Kidney glomerular epithelial cell (primary cell): Measurements from ENCODE around the gene PCTP.

ENCODE experiments used
- DNase-seq: peaks from one replicate; lab custom pipeline; 2025; lab: John Stamatoyannopoulos, UW

The PCTP gene

GRCh38 chr17:55727920-55728319 lies 22.9 kb upstream of the PCTP start:
- DNase-seq, result no peak

GRCh38 chr17:55728361-55728760 lies 22.5 kb upstream of the PCTP start:
- DNase-seq, result no peak

GRCh38 chr17:55728833-55729232 lies 22.0 kb upstream of the PCTP start:
- DNase-seq, result no peak

GRCh38 chr17:55729484-55729883 lies 21.4 kb upstream of the PCTP start:
- no peak for DNase-seq

GRCh38 chr17:55730380-55730779 lies 20.5 kb upstream of the PCTP start:
- DNase-seq, result no peak

GRCh38 chr17:55730808-55731207 lies 20.0 kb upstream of the PCTP start:
- DNase-seq, result no peak

GRCh38 chr17:55731586-55732250 lies 19.1 kb upstream of the PCTP start:
- no peak for DNase-seq

- DNase-seq, result no peak
Measured at GRCh38 chr17:55734128-55734781, 16.6 kb upstream of the PCTP start.

- DNase-seq, result peak; percentile 18
Measured at GRCh38 chr17:55735731-55736405, 15.0 kb upstream of the PCTP start.

GRCh38 chr17:55737976-55738501 lies 12.8 kb upstream of the PCTP start:
- DNase-seq, result no peak

- no peak for DNase-seq
Measured at GRCh38 chr17:55740511-55741355, 10.1 kb upstream of the PCTP start.

GRCh38 chr17:55741356-55741700 lies 9.5 kb upstream of the PCTP start:
- DNase-seq, result no peak

GRCh38 chr17:55742272-55743102 lies 8.4 kb upstream of the PCTP start:
- no peak for DNase-seq

- peak; percentile 22 for DNase-seq
Measured at GRCh38 chr17:55743103-55743679, 7.7 kb upstream of the PCTP start.

- DNase-seq, result no peak
Measured at GRCh38 chr17:55745258-55745657, 5.6 kb upstream of the PCTP start.

GRCh38 chr17:55746466-55746865 lies 4.4 kb upstream of the PCTP start:
- DNase-seq, result no peak

GRCh38 chr17:55747209-55747608 lies 3.6 kb upstream of the PCTP start:
- no peak for DNase-seq

- DNase-seq, result no peak
Measured at GRCh38 chr17:55748841-55749240, 2.0 kb upstream of the PCTP start.

- DNase-seq, result no peak
Measured at GRCh38 chr17:55749985-55750384, 866 bp upstream of the PCTP start.

GRCh38 chr17:55751720-55752250 lies 934 bp downstream of the PCTP start:
- DNase-seq, result no peak

GRCh38 chr17:55756689-55757088 lies 5.8 kb downstream of the PCTP start:
- DNase-seq, result no peak
